ENCODE data around the gene PYDC1.

Gene PYDC1

GRCh38 chr16:31189412-31189778, 27.5 kb downstream of the PYDC1 start:
- Histone ChIP-seq H3K79me2 (ENCODE audit: low read length) (peaks cover 62% of the 10 kb centered on the region), H2AFZ (ENCODE audit: low read length) (no peak overlapping the region), H3K4me3 (ENCODE audit: low read length) (no peak overlapping the region), H3K36me3 (replicated peaks; ENCODE audit: insufficient read depth, low read length) (peaks cover 55% of the 10 kb centered on the region), H3K4me2 (ENCODE audit: low read depth, low read length) (no peak overlapping the region), H3K9me2 (replicated peaks; ENCODE audit: insufficient read depth, low read length) (no peaks in the 10 kb centered on the region), H4K20me1 (ENCODE audit: insufficient read depth, low read length) (peaks cover 8% of the 10 kb centered on the region), H3K9ac (ENCODE audit: low read length) (no peak overlapping the region), H3K4me1 (ENCODE audit: low read length) (no peaks in the 10 kb centered on the region; the same call in 1 of the 2 replicates), H3K9me3 (replicated peaks; ENCODE audit: insufficient read depth, low read length) (no peaks in the 10 kb centered on the region), H3K27ac (ENCODE audit: low read length) (no peak overlapping the region), H3F3A (ENCODE audit: insufficient read depth, low read length) (peaks cover 7% of the 10 kb centered on the region), H3K27me3 (replicated peaks; ENCODE audit: insufficient read depth, low read length) (no peaks in the 10 kb centered on the region)
- DNase-seq: no peak
- TF ChIP-seq, protein P1, sequence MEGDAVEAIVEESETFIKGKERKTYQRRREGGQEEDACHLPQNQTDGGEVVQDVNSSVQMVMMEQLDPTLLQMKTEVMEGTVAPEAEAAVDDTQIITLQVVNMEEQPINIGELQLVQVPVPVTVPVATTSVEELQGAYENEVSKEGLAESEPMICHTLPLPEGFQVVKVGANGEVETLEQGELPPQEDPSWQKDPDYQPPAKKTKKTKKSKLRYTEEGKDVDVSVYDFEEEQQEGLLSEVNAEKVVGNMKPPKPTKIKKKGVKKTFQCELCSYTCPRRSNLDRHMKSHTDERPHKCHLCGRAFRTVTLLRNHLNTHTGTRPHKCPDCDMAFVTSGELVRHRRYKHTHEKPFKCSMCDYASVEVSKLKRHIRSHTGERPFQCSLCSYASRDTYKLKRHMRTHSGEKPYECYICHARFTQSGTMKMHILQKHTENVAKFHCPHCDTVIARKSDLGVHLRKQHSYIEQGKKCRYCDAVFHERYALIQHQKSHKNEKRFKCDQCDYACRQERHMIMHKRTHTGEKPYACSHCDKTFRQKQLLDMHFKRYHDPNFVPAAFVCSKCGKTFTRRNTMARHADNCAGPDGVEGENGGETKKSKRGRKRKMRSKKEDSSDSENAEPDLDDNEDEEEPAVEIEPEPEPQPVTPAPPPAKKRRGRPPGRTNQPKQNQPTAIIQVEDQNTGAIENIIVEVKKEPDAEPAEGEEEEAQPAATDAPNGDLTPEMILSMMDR (IDR thresholded peaks at IDR 0.05; ENCODE audit: low read length): no peak
- no peak for TF ChIP-seq EZH2 (optimal IDR thresholded peaks at IDR 0.05; ENCODE audit: low read depth, low read length)
- TF ChIP-seq EZH2phosphoT487 (IDR thresholded peaks at IDR 0.05; ENCODE audit: low read length): no peak

DNA sequence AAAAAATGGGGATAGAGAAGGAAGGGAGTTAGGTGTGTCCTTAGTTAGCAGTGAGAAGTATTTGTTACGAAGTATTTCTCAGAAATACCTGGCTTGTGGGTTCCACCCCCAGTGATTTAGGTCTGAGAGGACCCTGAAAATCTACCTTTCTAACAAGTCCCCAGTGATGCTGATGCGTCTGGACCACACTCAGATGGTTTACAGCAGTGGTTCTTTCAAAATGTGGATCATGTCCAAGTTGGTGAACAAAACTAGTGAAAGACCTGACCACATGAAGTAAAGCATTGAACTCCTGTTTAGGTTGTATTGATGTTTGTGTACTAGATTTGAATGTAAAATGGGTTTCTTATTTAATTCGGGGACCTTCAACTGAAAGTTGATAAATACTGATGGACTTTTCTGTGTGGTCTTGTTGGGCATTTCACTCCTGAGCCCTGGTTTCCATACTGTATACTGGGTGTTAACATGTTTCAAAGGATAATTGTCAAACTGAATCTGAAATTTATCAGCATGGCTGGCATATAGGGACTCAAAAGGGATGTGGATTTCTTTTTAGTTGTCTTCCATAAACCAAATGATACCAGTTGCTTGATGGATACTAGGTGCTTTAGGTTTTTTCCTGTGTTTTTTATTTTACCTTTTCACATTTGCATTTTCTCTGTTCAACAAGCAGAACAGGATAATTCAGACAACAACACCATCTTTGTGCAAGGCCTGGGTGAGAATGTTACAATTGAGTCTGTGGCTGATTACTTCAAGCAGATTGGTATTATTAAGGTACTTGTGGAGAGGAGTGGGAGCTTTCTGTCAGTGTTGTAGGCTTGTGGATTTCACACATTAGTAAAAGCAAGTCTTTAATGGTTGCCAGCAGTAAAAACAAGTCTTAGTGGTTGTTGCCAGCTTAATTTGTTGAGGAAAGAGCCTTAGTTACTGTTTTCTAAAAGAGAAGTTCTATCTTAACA, 28.2 kb downstream of the PYDC1 start:
- no peaks in the 10 kb centered on the region for H3K9me2 ChIP-seq (replicated peaks; ENCODE audit: insufficient read depth, low read length)
- no peaks in the 10 kb centered on the region for H3K9me3 ChIP-seq (replicated peaks; ENCODE audit: insufficient read depth, low read length)
- TF ChIP-seq EZH2 (optimal IDR thresholded peaks at IDR 0.05; ENCODE audit: low read depth, low read length): no peak
- TF ChIP-seq, protein P1 (IDR thresholded peaks at IDR 0.05; ENCODE audit: low read length): no peak
- TF ChIP-seq EZH2phosphoT487 (IDR thresholded peaks at IDR 0.05; ENCODE audit: low read length): no peak
- no peak overlapping the region for H3K4me3 ChIP-seq (ENCODE audit: low read length)
- no peak for DNase-seq
- no peaks in the 10 kb centered on the region; the same call in 1 of the 2 replicates for H3K4me1 ChIP-seq (ENCODE audit: low read length)
- H3F3A ChIP-seq (ENCODE audit: insufficient read depth, low read length): peaks cover 7% of the 10 kb centered on the region; the same call in 1 of the 2 replicates
- peaks cover 11% of the 10 kb centered on the region for H4K20me1 ChIP-seq (ENCODE audit: insufficient read depth, low read length)
- H3K27me3 ChIP-seq (replicated peaks; ENCODE audit: insufficient read depth, low read length): no peaks in the 10 kb centered on the region
- no peak overlapping the region for H2AFZ ChIP-seq (ENCODE audit: low read length)
- H3K4me2 ChIP-seq (ENCODE audit: low read depth, low read length): no peak overlapping the region
- peaks cover 68% of the 10 kb centered on the region for H3K79me2 ChIP-seq (ENCODE audit: low read length)
- H3K36me3 ChIP-seq (replicated peaks; ENCODE audit: insufficient read depth, low read length): peaks cover 55% of the 10 kb centered on the region
- no peak overlapping the region for H3K27ac ChIP-seq (ENCODE audit: low read length)
- H3K9ac ChIP-seq (ENCODE audit: low read length): no peak overlapping the region

DNA sequence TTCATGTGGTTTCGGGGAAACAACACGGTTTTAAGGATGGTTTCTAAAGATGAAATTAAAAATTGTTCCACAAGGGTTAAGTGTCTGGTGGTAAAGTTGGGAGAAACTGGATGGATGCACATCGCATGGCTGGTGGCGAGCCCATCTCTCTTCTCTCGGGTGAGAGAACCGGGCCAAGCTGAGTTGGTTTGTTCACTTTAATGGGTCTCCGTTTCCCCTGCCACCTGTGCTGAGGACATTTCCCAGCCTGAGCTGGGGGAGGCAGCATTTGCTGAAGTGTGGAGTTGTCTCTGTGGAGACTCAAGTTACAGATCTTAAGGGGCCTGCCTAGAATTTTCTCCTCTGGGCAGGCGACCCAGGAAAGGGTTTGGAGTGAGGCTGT, 29.1 kb downstream of the PYDC1 start:
- Histone ChIP-seq H3K27me3 (replicated peaks; ENCODE audit: insufficient read depth, low read length) (no peaks in the 10 kb centered on the region), H4K20me1 (ENCODE audit: insufficient read depth, low read length) (peaks cover 20% of the 10 kb centered on the region), H3K9me3 (replicated peaks; ENCODE audit: insufficient read depth, low read length) (no peaks in the 10 kb centered on the region), H3K4me1 (ENCODE audit: low read length) (no peaks in the 10 kb centered on the region), H3K79me2 (ENCODE audit: low read length) (peaks cover 77% of the 10 kb centered on the region), H3K9ac (ENCODE audit: low read length) (no peak overlapping the region), H2AFZ (ENCODE audit: low read length) (no peak overlapping the region), H3F3A (ENCODE audit: insufficient read depth, low read length) (peaks cover 7% of the 10 kb centered on the region; the same call in 1 of the 2 replicates), H3K4me2 (ENCODE audit: low read depth, low read length) (no peak overlapping the region), H3K9me2 (replicated peaks; ENCODE audit: insufficient read depth, low read length) (no peaks in the 10 kb centered on the region), H3K36me3 (replicated peaks; ENCODE audit: insufficient read depth, low read length) (peaks cover 58% of the 10 kb centered on the region), H3K27ac (ENCODE audit: low read length) (no peak overlapping the region), H3K4me3 (ENCODE audit: low read length) (no peak overlapping the region)
- no peak for DNase-seq
- TF ChIP-seq EZH2 (optimal IDR thresholded peaks at IDR 0.05; ENCODE audit: low read depth, low read length) (no peak), EZH2phosphoT487 (IDR thresholded peaks at IDR 0.05; ENCODE audit: low read length) (no peak)
- TF ChIP-seq, protein P1 (IDR thresholded peaks at IDR 0.05; ENCODE audit: low read length): no peak
